ENCODE measurements around the gene INCA1.

Gene INCA1

GRCh38 chr17:4939796-4940554 lies 57.3 kb downstream of the INCA1 start, which contains the start of the genes RNF167 and SLC25A11:
Gene RNF167 (plus strand): TSS chr17:4940268. CDS start chr17:4940910, 642 bp downstream.
Gene SLC25A11 (minus strand): TSS chr17:4940046. CDS start chr17:4939910, 136 bp downstream.
- no peak for TF ChIP-seq CTCF (IDR thresholded peaks at IDR 0.05; ENCODE audit: low read depth, low read length, missing control alignments)
- peak; percentile 100 for DNase-seq (ENCODE audit: low read depth)

GRCh38 chr17:4939546-4939795 lies 57.9 kb downstream of the INCA1 start:
- TF ChIP-seq CTCF (IDR thresholded peaks at IDR 0.05; ENCODE audit: low read depth, low read length, missing control alignments): no peak
- H3K4me3 ChIP-seq (ENCODE audit: low read depth, low read length): peak overlapping the region; percentile 90
- DNase-seq (ENCODE audit: low read depth): no peak

More at GRCh38 chr17:4939796-4940554, 57.3 kb downstream of the INCA1 start, which contains the start of the genes RNF167 and SLC25A11:
- peak within 1 kb of the TSS; percentile 90 for H3K4me3 ChIP-seq (ENCODE audit: low read depth, low read length)

- H3K4me3 ChIP-seq (ENCODE audit: low read depth, low read length): peak overlapping the region; percentile 90
- DNase-seq (ENCODE audit: low read depth): no peak
- TF ChIP-seq CTCF (IDR thresholded peaks at IDR 0.05; ENCODE audit: low read depth, low read length, missing control alignments): no peak
Observed at GRCh38 chr17:4938688-4939545, 58.4 kb downstream of the INCA1 start.
